Umbilical cord (tissue), 2 donors: Measurements from ENCODE around the gene IKZF5. TPM values are rescaled to one million over a fixed set of nuclear protein-coding genes. Genes with fewer than 3 reads are reported as not detected.

Experiments
- DNase-seq: peaks from one replicate; pipeline ENCODE4 v3.0.0-alpha.2; 2015; ENCODE audit warnings: low spot score
- total RNA-seq: library from RNA; depleted of rRNA; stranded (reverse); fragments of >200 nt; gene quantifications from one replicate; pipeline ENCODE4 v1.2.3, GENCODE V29; 2014; ENCODE audit warnings: low replicate concordance; ENCODE audit not compliant: insufficient read depth

Gene IKZF5
- total RNA-seq, 1 donor from 2014 or later, result 5.3 TPM

GRCh38 chr10:123016228-123016627 is 7.6 kb upstream of the IKZF5 start:
- DNase-seq, result no peak

GRCh38 chr10:123014772-123015171 is 6.2 kb upstream of the IKZF5 start:
- DNase-seq, result no peak

- no peak for DNase-seq
Observed at GRCh38 chr10:123013456-123014419, 5.1 kb upstream of the IKZF5 start.

- no peak for DNase-seq
Observed at GRCh38 chr10:123011987-123012386, 3.4 kb upstream of the IKZF5 start.

- peak; percentile 25 for DNase-seq
Observed at GRCh38 chr10:123009105-123009820, 668 bp upstream of the IKZF5 start.

GRCh38 chr10:123007558-123008354 is 839 bp downstream of the IKZF5 start:
- DNase-seq, result peak; percentile 62

- no peak for DNase-seq
Observed at GRCh38 chr10:123004298-123004697, 4.3 kb downstream of the IKZF5 start.

- no peak for DNase-seq
Observed at GRCh38 chr10:123001370-123001769, 7.2 kb downstream of the IKZF5 start.

- DNase-seq, result no peak
Observed at GRCh38 chr10:123000155-123000554, 8.4 kb downstream of the IKZF5 start.

GRCh38 chr10:122999347-122999746 is 9.2 kb downstream of the IKZF5 start:
- no peak for DNase-seq

- no peak for DNase-seq
Observed at GRCh38 chr10:122998934-122999333, 9.7 kb downstream of the IKZF5 start.

GRCh38 chr10:122998360-122998917 is 10.2 kb downstream of the IKZF5 start:
- no peak for DNase-seq

- DNase-seq, result no peak
Observed at GRCh38 chr10:122997864-122998263, 10.7 kb downstream of the IKZF5 start.

- no peak for DNase-seq
Observed at GRCh38 chr10:122995936-122996335, 12.7 kb downstream of the IKZF5 start.

GRCh38 chr10:122993797-122994336 is 14.7 kb downstream of the IKZF5 start:
- no peak for DNase-seq

GRCh38 chr10:122992031-122992585 is 16.5 kb downstream of the IKZF5 start:
- DNase-seq, result no peak

GRCh38 chr10:122990278-122990677 is 18.3 kb downstream of the IKZF5 start:
- DNase-seq, result no peak

GRCh38 chr10:122988501-122988900 is 20.1 kb downstream of the IKZF5 start:
- no peak for DNase-seq

- no peak for DNase-seq
Observed at GRCh38 chr10:122986335-122986734, 22.3 kb downstream of the IKZF5 start.

GRCh38 chr10:122984708-122985107 is 23.9 kb downstream of the IKZF5 start:
- DNase-seq, result no peak

- no peak for DNase-seq
Observed at GRCh38 chr10:122983898-122984297, 24.7 kb downstream of the IKZF5 start.
